Dermis microvascular lymphatic vessel endothelial cell (primary cell): ENCODE results near the gene RAB11FIP4. TPM values are rescaled to one million over a fixed set of nuclear protein-coding genes. Genes with fewer than 3 reads are reported as not detected.
"Not testable (repeated sequence)": the region's sequence is repeated elsewhere in the genome, so short reads cannot be mapped to it uniquely, and the experiment has no call there.

Experiments used
- DNase-seq, 2 donors: peaks; one replicate each; pipeline versions ENCODE4 v3.0.0 to v3.0.0-alpha.2; 2010; ENCODE audit warnings: low read depth in 2 of 2
- total RNA-seq: library from RNA; depleted of rRNA; stranded (reverse); fragments of >200 nt; gene quantifications from 2 replicates; pipeline ENCODE4 v1.2.1, GENCODE V29; 2014

Gene RAB11FIP4, protein sequence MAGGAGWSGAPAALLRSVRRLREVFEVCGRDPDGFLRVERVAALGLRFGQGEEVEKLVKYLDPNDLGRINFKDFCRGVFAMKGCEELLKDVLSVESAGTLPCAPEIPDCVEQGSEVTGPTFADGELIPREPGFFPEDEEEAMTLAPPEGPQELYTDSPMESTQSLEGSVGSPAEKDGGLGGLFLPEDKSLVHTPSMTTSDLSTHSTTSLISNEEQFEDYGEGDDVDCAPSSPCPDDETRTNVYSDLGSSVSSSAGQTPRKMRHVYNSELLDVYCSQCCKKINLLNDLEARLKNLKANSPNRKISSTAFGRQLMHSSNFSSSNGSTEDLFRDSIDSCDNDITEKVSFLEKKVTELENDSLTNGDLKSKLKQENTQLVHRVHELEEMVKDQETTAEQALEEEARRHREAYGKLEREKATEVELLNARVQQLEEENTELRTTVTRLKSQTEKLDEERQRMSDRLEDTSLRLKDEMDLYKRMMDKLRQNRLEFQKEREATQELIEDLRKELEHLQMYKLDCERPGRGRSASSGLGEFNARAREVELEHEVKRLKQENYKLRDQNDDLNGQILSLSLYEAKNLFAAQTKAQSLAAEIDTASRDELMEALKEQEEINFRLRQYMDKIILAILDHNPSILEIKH
- total RNA-seq: under 0.01 TPM in 1 of 2 replicates, not detected in the other

DNA sequence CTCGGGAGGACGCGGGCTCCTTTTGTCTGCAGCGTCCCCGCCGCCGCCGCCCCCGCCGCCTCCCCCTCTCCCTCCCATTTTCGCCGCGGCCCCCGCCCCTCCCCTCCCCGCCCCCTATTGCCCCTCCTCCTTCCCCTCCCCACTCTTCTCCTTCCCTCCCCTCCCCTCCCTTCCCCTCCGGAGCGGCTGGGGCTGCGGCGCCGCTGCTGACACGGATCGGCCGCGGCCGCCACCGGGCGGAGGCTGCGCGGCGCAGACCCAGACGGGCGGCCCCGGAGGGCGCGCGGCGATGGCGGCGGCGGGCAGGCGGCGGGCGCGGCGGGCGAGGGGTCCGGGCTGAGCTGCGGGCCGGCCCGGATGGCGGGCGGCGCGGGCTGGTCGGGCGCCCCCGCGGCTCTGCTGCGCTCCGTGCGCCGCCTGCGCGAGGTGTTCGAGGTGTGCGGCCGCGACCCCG lies at the start of gene RAB11FIP4:
Gene RAB11FIP4 (plus strand): TSS at position 180 of the 454 bp plus-strand sequence. CDS start 178 bp downstream, at position 358.
- DNase-seq: peak in 1 of 2 donors; percentile 34

DNA sequence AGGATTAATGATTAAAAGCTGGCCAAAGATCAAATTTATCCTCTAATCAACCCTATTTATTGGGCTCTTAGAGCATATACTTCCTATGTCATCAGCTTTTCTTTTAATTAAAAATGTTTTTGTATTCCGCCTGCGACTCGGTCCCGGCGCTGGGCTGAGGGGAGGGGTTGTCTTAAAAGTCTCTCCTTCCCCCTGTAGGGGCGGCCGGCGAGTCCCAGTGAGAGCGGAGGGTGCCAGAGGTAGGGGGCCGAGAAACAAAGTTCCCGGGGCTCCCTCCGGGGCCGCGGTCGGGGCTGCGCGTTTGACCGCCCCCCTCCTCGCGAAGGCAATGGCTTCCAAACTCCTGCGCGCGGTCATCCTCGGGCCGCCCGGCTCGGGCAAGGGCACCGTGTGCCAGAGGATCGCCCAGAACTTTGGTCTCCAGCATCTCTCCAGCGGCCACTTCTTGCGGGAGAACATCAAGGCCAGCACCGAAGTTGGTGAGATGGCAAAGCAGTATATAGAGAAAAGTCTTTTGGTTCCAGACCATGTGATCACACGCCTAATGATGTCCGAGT lies 46.2 kb upstream of the RAB11FIP4 start:
- not testable (repeated sequence) for DNase-seq

DNA sequence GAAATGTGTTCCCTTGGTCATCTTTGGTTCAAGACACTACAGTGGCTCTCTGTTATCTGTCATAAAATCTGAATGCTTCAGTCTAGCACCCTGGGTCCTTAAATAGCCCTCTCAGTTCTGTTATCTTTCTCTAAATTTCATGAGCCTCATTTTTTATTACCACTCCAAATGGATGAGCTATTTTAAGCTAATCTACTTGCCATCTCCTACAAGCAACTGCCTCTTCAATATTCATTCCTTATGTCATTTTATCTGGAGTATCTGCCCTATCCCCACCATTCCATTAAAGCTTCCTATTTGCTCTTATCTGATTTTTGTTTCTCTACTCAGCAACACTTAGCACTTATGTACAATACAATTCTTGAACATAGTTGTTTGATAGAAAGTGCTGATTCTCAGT lies 42.0 kb upstream of the RAB11FIP4 start:
- no peak for DNase-seq

DNA sequence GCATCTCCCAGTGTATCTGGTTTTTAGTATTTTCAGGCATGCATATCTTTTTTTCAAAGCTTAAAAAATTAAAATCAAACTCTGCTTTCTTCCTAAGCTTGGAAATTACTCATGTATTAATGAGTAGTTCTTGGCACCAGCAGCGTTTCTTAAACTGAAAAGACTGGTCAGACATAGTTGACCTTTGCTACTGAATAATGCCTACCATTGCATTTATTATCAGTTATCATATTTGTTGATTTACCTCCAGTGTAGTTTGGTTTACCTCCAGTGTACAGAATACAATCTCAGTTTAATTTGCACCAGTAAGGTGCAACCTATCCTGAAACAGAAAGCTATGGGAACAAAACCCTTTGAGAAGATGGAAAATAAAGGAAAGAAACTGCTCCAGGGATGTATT lies 35.5 kb upstream of the RAB11FIP4 start:
- no peak for DNase-seq

DNA sequence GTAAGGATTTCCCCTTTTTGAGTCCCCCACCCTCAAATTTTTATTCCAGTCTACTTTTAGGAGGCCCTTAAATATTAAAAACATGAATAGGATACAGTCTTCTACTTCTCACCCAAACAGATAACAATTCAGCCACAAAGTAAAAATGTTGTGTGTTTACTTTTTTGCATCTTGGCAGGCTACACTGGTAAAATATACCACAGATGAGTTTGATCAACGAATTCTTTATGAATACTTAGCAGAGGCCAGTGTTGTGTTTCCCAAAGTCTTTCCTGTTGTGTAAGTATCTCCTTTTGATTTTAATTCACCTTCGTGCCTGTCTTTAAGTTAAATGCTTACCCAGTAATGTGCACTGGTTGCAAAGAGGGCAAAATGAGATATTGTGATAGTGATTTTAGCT lies 34.4 kb upstream of the RAB11FIP4 start:
- no peak for DNase-seq

DNA sequence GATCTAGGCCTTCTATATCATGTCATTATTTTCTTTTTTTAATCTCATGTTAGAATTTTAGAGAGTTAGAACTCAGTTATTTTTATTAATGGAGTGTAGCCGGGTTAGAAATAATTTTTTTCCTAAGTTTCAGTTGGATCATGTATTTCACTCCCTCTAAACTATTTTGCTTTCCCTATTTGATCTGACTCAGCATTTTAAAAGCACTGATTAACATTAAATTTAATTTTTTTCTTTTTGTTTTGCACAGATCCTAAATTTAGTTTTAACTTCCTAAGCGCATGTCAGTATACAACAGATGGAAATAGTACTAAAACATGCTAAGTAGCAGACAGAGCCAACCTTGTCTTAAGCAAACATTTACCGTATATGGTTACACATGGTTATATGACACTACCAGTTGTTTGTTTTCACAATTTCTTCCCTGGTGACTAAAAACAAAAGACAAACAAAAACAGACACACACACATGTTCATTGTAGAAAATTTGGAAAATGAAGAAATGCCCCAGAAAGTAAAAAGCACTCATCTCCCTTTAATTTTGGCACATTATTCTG lies 33.6 kb upstream of the RAB11FIP4 start:
- DNase-seq: no peak

DNA sequence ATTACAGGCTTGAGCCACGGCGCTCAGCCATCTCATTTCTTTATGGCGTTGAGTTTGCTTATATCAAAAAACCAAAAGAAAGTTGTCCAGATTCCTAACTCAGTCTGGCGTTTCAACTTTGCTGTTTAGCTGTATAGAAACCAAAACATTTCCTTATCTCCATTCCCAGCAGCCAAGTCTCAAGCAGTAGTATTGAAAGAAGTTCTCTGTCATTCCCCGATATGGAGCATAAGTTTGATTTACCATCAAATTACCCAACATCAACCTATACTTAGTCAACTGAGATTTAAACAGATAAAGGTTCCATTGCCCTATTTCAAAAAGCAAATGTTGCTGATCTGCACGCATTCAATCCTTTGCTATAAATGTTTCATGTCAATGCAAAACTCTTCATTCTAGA lies 27.5 kb upstream of the RAB11FIP4 start:
- DNase-seq: no peak

DNA sequence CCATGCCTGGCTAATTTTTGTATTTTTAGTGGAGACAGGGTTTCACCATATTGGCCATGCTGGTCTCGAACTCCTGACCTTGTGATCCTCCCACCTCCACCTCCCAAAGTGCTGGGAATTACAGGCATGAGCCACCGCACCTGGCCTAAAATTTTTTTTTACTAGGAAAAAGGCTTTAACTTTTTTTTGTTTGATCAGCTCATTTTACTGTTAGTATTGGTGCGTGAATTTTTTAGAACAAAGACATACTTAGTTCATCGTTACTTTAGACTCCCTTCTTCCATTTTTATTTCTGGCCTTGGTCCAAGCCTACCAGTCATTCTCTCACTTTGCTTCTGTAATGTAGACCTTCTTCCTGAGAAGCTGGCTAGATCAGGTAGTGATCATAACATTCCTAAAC lies 25.4 kb upstream of the RAB11FIP4 start:
- no peak for DNase-seq

DNA sequence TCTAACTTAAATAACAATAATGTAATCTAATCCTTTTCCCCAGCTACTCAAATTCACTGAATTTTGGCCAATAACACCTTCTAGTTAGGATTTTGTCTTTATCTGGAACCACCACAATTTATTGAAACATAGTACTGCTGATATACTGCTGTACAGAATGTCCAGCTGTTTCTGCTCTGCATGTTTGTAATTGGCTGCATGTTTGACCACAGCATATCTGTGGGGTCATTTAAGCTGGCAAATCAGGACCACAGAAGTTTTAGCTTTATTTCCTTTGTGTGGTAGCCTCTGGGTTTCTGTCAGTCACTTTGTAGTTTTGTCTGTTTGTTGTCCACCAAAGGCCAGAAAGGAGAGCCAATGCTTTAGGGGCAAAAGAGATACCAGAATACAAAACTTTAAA lies 22.2 kb upstream of the RAB11FIP4 start:
- DNase-seq: no peak

DNA sequence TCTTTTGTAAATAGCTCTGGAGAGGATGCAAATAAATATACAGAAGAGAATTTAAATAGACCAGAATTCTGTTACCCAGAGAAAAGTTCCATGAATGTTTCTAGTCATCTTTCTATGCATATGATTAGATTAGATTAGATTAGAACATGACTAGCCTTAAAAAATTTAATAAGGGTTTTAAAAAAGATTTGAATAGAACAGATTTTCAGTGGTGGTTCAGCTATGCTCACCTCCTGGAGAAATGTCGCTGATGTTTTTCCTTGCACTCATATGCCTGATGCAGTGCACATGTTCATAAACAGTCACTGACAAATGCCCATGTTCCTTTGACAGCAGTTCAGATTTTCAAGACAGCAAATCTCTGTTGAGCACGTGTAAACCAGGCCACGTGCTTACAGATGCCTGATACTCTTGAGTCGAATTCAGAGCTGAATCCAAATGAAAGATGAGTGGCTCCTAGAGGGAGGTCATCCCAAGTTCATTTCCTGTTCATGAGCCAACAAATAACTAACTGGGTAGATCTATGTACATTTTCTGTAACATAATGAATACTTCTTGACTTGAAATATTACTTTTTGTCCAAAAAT lies 19.9 kb upstream of the RAB11FIP4 start:
- DNase-seq: peak in 1 of 2 donors; percentile 54

DNA sequence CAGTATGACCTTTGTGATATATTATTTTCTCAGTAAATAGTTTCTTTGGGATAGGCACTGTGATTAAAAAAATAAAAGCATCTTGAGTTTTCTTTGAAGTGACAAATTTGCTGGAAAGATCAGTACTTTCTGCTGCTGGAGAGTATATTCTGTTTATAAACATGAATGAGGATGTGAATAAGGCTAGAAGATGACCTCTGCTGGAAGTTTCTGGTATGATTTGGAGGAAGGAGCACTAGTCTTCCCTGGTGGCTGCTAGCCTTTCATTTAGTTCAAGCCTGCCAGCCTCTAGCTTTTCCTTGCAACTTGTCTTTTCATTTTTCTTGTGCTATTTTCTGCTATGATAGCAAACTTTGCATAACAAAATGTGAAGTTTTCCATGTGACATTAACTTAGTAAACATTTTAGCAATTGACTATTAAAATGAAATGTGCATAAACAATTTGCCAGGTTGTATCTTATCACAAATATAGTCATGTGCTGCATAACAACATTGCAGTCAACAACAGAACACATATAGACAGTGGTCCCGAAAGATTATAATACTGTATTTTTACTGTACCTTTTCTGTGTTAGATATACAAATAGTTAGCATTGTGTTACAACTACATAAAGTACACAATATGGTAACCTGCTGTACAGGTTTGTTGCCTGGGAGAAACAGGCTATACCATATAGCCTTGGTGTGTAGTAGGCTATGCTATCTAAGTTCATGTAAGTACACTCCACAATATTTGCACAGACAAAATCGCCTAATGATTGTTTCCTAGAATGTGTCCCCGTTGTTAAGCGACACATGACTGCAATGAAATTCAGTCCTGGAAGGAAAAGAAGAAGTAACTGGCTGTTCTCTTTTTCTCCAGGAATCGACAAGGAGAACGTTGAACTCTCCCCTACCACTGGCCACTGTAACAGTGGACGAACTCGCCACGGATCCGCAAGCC lies 18.1 kb upstream of the RAB11FIP4 start:
- peak; percentile 51 to 67 for DNase-seq

DNA sequence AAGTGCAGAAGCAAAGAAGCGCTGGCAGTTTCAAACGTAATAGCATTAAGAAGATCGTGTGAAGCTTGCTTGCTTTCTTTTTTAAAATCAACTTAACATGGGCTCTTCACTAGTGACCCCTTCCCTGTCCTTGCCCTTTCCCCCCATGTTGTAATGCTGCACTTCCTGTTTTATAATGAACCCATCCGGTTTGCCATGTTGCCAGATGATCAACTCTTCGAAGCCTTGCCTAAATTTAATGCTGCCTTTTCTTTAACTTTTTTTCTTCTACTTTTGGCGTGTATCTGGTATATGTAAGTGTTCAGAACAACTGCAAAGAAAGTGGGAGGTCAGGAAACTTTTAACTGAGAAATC lies 17.4 kb upstream of the RAB11FIP4 start:
- no peak for DNase-seq

DNA sequence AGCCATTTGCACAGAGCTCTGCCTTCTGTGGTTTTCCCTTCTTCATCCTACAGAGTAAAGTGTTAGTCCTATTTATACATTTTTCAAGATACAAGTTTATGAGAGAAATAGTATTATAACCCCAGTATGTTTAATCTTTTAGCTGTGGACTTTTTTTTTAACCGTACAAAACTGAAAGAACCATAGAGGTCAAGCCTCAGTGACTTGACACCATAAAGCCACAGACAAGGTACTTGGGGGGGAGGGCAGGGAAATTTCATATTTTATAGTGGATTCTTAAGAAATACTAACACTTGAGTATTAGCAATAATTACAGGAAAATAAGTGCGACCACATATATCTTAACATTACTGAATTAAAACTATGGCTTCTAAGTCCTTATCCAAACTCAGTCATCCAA lies 17.0 kb upstream of the RAB11FIP4 start:
- DNase-seq: no peak

DNA sequence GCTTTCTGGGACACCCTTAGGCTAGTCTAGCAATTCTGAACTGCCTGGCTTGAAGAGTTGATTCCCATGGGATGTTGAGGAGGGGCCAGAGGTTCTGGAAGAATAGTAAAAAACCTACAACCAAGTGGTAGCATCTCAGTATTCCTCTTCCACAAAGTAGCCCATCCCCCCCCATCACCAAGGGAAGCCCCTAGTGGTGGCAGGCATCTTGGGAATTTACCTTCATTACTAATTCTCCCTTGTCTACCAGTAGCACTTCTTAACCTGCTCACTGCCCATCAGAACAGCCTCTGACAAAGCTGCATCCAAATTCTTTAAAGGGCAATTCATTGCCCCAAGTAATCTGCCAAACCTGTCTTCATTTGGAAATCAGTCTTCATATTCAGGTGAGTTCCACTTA lies 12.8 kb upstream of the RAB11FIP4 start:
- no peak for DNase-seq

DNA sequence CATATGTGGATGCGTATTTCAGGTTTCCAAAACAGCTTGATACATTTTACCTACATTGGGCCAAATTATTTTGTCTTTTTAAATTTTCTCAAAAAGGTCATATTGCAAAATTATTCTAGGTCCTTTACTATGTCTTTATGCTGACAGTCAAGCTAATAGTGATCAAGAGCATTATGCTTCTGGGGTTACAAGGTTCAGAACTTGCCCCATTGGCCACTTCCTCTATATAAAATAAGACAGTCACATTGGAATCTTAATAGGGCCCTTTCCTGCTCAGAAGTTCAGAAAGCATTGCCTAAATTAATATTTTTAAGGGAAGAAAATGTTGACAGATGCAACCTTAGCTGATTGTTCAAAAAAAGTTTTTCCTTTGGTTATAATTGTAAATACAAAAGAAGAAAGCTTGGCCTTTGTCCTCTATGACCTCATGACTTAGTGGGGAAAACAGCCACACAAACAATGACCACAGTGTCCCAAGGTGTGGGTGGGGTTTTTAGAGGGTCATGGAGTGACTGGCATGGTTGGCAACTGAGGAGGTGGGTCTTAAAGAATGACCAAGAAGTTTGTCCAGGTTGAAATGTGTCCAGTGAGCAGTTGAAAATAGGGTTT lies 11.8 kb upstream of the RAB11FIP4 start:
- no peak for DNase-seq

DNA sequence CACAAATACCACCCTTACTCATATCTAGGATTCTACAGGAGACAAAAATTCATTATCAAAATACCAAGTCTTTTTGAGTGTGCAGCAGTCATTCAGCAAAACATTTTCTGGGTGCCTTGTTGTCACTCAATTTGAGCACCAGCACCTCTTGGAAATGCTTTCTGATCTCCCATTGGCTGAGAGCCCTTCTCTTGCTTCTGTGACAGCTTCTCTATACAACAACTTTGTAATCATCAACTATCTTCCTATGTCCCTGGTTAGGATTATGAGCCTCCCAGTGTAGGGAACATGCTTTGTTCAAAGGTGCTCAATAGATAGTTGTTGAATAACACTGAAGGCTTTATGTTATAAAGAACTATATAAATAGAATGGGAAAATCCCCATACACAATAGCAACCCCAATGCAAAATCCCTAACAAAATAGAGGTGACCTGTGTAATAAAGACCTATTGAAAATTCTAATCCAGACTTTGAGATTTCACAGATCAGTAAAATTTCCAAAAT lies 10.3 kb upstream of the RAB11FIP4 start:
- no peak for DNase-seq

DNA sequence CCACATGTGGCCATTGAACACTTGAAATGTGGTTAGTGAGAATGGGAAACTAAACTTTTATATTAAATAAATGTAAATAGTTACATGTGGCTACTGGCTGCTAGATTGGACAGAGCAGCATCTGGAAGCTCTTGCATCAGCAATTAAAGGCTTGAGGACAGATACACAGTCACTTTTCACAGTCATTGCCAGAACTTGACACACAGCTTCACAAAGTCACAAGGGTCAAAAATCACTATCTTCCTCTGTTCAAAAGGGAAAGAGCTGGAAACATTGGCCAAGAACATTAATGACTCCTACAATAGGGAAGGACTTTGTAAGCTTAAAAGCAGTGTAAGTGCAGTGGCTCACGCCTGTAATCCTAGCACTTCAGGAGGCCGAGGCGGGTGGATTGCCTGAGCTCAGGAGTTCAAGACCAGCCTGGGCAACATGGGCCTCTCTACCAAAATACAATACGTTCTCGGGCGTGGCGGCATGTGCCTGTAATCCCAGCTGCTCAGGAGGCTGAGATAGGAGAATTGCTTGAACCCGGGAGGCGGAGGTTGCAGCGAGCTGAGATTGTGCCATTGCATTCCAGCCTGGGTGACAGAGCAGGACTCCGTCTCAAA lies 8.7 kb upstream of the RAB11FIP4 start:
- not testable (repeated sequence) for DNase-seq

DNA sequence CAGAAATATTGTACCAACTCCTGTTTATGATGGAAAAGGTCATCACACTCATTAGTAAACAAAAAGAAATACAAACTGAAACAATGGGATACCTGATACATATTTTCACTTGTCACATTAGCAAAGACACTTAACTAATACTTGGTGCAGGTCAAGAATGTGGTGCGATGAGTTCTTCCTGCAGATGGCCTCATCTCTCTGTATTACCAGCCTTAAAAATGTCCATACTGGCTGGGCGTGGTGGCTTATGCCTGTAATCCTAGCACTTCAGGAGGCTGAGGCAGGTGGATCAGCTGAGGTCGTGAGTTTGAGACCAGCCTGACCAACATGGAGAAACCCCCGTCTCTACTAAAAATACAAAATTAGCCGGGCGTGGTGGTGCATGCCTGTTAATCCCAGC lies 8.0 kb upstream of the RAB11FIP4 start:
- DNase-seq: not testable (repeated sequence)

DNA sequence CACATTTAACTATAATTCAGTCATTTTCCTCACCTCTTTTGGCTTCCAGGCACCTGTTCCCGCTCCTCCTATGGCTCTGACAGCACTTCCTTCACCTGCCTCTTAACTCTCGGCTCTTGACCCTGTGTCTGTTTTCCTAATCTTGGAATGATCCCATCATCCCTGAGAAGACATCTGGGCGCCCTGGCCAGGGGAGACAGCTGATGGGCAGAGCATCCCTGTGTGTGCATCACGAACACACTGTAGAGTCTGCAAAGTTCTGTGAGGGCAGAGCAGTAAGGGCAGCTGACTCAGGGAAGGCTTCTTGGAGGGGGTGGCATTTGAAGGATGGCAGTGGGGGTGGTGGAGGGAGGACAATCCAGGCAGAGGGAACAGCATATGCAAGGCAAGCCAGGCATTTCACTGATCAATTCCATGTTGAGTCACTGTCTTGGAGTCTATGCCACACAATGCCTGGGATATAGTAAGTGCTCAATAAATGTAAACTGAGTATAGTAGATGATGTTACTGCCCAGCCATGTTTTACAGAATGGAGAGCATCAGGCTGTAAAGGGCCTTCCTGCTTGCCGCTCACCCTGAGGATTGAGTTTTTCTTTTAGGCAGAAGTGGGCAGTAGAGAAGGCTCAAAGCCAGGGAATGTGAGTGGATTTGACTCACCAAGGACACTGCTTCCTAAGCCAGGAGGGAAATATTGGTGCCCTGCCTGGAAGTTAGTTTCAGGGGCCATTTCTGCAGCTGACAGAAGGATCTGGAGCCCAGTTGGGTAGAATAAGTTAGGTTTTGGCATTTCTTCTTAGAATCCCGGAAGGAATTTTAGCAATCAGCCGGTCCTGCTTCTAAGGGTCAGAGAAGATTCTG lies 5.8 kb upstream of the RAB11FIP4 start:
- no peak for DNase-seq
